ENCODE measurements around the gene SUMO2.
"Not testable (repeated sequence)": the region's sequence is repeated elsewhere in the genome, so short reads cannot be mapped to it uniquely, and the experiment has no call there.

The SUMO2 gene

GRCh38 chr17:75182569-75183436, at the start of gene SUMO2:
Gene SUMO2, minus strand, starts transcription at chr17:75182959. Its CDS starts 125 bp downstream, at chr17:75182834.
- peak within 1 kb of the TSS; percentile 89 for H3K4me3 ChIP-seq (ENCODE audit: low read depth, low read length)

GRCh38 chr17:75231741-75232464, 49.1 kb upstream of the SUMO2 start:
- no peak overlapping the region for H3K4me3 ChIP-seq (ENCODE audit: low read depth, low read length)

- H3K4me3 ChIP-seq (ENCODE audit: low read depth, low read length): no peak overlapping the region
Observed at GRCh38 chr17:75231071-75231470, 48.3 kb upstream of the SUMO2 start.

GRCh38 chr17:75228847-75229246, 46.1 kb upstream of the SUMO2 start:
- H3K4me3 ChIP-seq (ENCODE audit: low read depth, low read length): no peak overlapping the region

GRCh38 chr17:75228305-75228704, 45.5 kb upstream of the SUMO2 start:
- H3K4me3 ChIP-seq (ENCODE audit: low read depth, low read length): no peak overlapping the region

- H3K4me3 ChIP-seq (ENCODE audit: low read depth, low read length): no peak overlapping the region
Observed at GRCh38 chr17:75227729-75228128, 45.0 kb upstream of the SUMO2 start.

GRCh38 chr17:75225016-75225415, 42.3 kb upstream of the SUMO2 start:
- no peak overlapping the region for H3K4me3 ChIP-seq (ENCODE audit: low read depth, low read length)

GRCh38 chr17:75219815-75220214, 37.1 kb upstream of the SUMO2 start:
- no peak overlapping the region for H3K4me3 ChIP-seq (ENCODE audit: low read depth, low read length)

GRCh38 chr17:75218131-75218530, 35.4 kb upstream of the SUMO2 start:
- H3K4me3 ChIP-seq (ENCODE audit: low read depth, low read length): no peak overlapping the region

- no peak overlapping the region for H3K4me3 ChIP-seq (ENCODE audit: low read depth, low read length)
Observed at GRCh38 chr17:75209061-75209460, 26.3 kb upstream of the SUMO2 start.

GRCh38 chr17:75208161-75208560, 25.4 kb upstream of the SUMO2 start:
- no peak overlapping the region for H3K4me3 ChIP-seq (ENCODE audit: low read depth, low read length)

- no peak overlapping the region for H3K4me3 ChIP-seq (ENCODE audit: low read depth, low read length)
Observed at GRCh38 chr17:75207760-75208159, 25.0 kb upstream of the SUMO2 start.

GRCh38 chr17:75207050-75207407, 24.3 kb upstream of the SUMO2 start:
- not testable (repeated sequence) for H3K4me3 ChIP-seq (ENCODE audit: low read depth, low read length)

- H3K4me3 ChIP-seq (ENCODE audit: low read depth, low read length): peak overlapping the region; percentile 100
Observed at GRCh38 chr17:75205793-75206163, 23.0 kb upstream of the SUMO2 start.

GRCh38 chr17:75205037-75205792, 22.5 kb upstream of the SUMO2 start, which contains the start of gene NUP85:
Gene NUP85, plus strand, starts transcription at chr17:75205679. Its CDS starts 83 bp downstream, at chr17:75205762.
- peak within 1 kb of the TSS; percentile 100 for H3K4me3 ChIP-seq (ENCODE audit: low read depth, low read length)

GRCh38 chr17:75199886-75200618, 17.3 kb upstream of the SUMO2 start:
- H3K4me3 ChIP-seq (ENCODE audit: low read depth, low read length): no peak overlapping the region

GRCh38 chr17:75194879-75195278, 12.1 kb upstream of the SUMO2 start:
- no peak overlapping the region for H3K4me3 ChIP-seq (ENCODE audit: low read depth, low read length)

GRCh38 chr17:75191584-75191983, 8.8 kb upstream of the SUMO2 start:
- no peak overlapping the region for H3K4me3 ChIP-seq (ENCODE audit: low read depth, low read length)

GRCh38 chr17:75188614-75189013, 5.9 kb upstream of the SUMO2 start:
- no peak overlapping the region for H3K4me3 ChIP-seq (ENCODE audit: low read depth, low read length)

- no peak overlapping the region for H3K4me3 ChIP-seq (ENCODE audit: low read depth, low read length)
Observed at GRCh38 chr17:75183999-75184884, 1.5 kb upstream of the SUMO2 start.
